Keratinocyte (primary cell): ENCODE data around the gene ARID5B.

Experiments
- EZH2 ChIP-seq: IDR thresholded peaks from one replicate; pipeline ENCODE4 v1.6.1; 2012; ENCODE audit warnings: inconsistent platforms, mild to moderate bottlenecking, low read length, moderate library complexity
- TF ChIP-seq, protein P1 (sequence below), 3 experiments: IDR thresholded peaks in 1 of 3; conservative IDR thresholded peaks in 1 of 3; optimal IDR thresholded peaks in 1 of 3; 2 replicates in 2 of 3; 3 replicates in 1 of 3; pipeline versions ENCODE3 to v1.5.1; 2011; ENCODE audit warnings: low read length in 3 of 3, mild to moderate bottlenecking in 3 of 3, moderate library complexity in 2 of 3, control low read depth in 1 of 3, inconsistent platforms in 1 of 3; ENCODE audit not compliant: insufficient read depth in 2 of 3; ENCODE audit errors: extremely low read depth in 1 of 3

DNA sequence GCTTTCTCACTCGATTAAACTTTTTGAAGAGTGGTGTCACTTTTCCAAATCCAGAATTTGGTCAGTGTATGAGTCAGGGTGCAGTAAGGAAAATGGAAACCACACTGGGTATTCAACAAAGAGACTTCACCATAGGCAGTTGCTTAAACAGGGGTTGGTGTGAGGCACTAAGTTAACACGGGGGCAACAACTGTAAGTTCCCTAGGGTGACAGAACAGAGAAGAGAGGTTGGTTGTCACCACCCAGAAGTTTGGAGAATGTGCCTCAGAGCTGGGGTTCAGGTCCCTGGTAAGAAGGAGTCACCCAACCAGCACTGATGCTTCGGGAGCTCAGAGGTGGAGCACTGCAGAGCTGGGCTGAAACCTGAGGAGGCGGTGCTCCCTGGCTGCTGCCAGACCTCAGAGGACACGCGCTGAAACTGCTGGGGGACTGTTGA lies 170.4 kb downstream of the ARID5B start:
- TF ChIP-seq, protein P1, sequence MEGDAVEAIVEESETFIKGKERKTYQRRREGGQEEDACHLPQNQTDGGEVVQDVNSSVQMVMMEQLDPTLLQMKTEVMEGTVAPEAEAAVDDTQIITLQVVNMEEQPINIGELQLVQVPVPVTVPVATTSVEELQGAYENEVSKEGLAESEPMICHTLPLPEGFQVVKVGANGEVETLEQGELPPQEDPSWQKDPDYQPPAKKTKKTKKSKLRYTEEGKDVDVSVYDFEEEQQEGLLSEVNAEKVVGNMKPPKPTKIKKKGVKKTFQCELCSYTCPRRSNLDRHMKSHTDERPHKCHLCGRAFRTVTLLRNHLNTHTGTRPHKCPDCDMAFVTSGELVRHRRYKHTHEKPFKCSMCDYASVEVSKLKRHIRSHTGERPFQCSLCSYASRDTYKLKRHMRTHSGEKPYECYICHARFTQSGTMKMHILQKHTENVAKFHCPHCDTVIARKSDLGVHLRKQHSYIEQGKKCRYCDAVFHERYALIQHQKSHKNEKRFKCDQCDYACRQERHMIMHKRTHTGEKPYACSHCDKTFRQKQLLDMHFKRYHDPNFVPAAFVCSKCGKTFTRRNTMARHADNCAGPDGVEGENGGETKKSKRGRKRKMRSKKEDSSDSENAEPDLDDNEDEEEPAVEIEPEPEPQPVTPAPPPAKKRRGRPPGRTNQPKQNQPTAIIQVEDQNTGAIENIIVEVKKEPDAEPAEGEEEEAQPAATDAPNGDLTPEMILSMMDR (optimal IDR thresholded peaks at IDR 0.05 in 1 of 3, IDR thresholded peaks at IDR 0.05 in 1 of 3, conservative IDR thresholded peaks at IDR 0.05 in 1 of 3; ENCODE audit: extremely low read depth in 1 of 3, insufficient read depth in 2 of 3, low read length in 3 of 3), result no peak
- TF ChIP-seq EZH2, result no peak
